GM06990 (cell line): Measurements from ENCODE around the gene B3GNT7.

Experiments
- DNase-seq: peaks from one replicate; pipeline ENCODE4 v3.0.0-alpha.2; 2011; ENCODE audit not compliant: insufficient read length; ENCODE audit errors: extremely low read depth
- H3K27me3 ChIP-seq: replicated peaks from 2 replicates; pipeline ENCODE4 v1.6.0; 2011; ENCODE audit warnings: low read length; ENCODE audit not compliant: control insufficient read depth, insufficient read depth
- H3K36me3 ChIP-seq: 2 replicates; pipeline ENCODE4 v1.5.1; 2011; ENCODE audit warnings: low read length; ENCODE audit not compliant: control insufficient read depth, insufficient read depth
- H3K4me3 ChIP-seq: replicated peaks from 2 replicates; pipeline ENCODE4 v1.5.1; 2011; ENCODE audit warnings: low read depth, mild to moderate bottlenecking, control low read depth, low read length
- TF ChIP-seq, protein P1 (sequence below): IDR thresholded peaks from 2 replicates; pipeline ENCODE4 v1.5.1; 2011; ENCODE audit warnings: low read length, control low read depth, mild to moderate bottlenecking, inconsistent platforms; ENCODE audit not compliant: insufficient read depth, poor library complexity, severe bottlenecking

B3GNT7 gene

DNA sequence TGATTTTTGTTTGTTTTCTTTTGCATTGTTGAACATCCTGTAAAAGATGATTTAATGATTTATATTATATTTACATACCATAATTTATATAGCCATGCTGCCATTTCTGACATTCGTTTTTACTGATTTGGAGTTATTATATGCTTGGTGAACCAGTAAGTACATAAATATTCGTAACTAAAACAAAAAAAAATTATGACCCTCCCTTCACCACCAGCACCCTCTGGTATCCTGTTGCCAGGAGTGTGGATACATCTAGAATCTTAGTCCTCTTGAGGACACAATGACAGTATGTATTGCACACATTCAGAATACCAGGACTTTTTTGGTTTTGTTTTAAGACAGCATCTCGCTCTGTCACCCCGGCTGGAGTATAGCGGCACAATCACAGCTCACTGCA is 43.9 kb upstream of the B3GNT7 start:
- no peaks in the 10 kb centered on the region for H3K36me3 ChIP-seq
- no peak for DNase-seq
- H3K4me3 ChIP-seq = no peak overlapping the region
- no peaks in the 10 kb centered on the region for H3K27me3 ChIP-seq
- TF ChIP-seq, protein P1, sequence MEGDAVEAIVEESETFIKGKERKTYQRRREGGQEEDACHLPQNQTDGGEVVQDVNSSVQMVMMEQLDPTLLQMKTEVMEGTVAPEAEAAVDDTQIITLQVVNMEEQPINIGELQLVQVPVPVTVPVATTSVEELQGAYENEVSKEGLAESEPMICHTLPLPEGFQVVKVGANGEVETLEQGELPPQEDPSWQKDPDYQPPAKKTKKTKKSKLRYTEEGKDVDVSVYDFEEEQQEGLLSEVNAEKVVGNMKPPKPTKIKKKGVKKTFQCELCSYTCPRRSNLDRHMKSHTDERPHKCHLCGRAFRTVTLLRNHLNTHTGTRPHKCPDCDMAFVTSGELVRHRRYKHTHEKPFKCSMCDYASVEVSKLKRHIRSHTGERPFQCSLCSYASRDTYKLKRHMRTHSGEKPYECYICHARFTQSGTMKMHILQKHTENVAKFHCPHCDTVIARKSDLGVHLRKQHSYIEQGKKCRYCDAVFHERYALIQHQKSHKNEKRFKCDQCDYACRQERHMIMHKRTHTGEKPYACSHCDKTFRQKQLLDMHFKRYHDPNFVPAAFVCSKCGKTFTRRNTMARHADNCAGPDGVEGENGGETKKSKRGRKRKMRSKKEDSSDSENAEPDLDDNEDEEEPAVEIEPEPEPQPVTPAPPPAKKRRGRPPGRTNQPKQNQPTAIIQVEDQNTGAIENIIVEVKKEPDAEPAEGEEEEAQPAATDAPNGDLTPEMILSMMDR = no peak

DNA sequence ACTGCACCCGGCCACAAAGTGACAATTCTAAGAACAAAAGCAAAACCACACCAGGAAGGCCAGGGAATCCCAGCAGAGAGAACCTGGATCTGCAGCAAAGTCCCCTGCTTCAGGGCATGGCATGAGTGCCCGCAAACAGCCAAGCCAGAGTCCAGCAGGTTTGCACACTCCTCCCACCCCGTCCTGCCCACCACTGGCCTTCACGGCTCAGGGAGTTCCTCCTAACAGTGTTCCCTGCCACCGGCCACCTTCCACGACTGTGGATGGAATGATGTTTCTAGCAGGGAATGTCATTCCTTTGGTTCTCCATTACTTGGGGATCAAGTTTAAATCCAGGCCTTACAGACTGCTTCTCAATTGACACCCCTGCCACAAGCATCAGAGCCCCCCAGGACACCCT is 42.0 kb upstream of the B3GNT7 start:
- TF ChIP-seq, protein P1 = no peak

DNA sequence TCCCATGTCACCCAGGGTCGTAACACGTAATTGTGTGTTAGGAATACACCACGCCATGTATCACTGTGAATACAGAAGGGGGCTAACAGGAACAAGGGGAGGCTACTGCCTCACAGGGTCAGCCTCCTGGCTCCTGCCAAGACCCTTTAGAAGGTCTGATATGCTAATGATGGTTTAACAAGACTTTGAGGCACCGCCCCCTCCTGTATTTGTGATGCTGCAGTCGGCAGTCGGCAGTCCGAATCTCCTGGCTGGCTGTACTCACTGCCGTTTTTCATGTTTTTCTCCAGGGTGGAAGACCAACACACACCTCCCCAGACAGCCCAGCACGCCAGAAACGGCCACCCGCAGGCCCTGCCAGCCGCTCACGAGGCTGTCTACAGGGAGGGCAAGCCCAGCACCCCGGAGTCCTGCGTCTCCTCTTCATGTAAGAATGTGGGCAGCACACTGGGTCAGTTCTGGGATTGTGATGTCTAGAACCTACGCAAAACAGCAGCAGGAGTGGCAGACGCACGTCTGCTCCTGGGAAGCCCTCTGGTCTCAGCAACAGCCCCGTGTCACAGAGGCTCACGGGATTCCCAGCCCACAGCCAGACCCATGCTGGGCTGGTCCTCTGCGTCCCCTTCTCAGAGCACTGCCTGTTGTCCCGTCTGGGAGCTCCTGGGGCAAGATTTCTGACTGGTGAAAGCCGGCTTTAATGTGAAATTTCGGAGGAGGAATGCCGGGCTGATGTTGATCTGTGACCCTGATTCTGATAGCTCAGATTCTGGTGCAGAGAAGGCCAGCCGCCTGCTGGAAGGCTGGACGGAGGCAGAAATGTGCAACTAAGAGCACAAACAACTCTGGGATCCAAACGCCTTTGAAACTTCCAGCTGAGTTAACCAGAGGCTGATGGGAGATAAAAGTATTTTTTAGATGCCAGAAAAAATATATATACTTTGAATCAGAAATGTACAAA is 39.7 kb upstream of the B3GNT7 start:
- no peaks in the 10 kb centered on the region for H3K36me3 ChIP-seq
- TF ChIP-seq, protein P1 = no peak
- H3K27me3 ChIP-seq = no peaks in the 10 kb centered on the region
- no peak for DNase-seq
- H3K4me3 ChIP-seq = no peak overlapping the region

More for the DNA sequence above, 42.0 kb upstream of the B3GNT7 start:
- Histone ChIP-seq H3K27me3 (no peaks in the 10 kb centered on the region), H3K4me3 (no peak overlapping the region), H3K36me3 (no peaks in the 10 kb centered on the region)
- no peak for DNase-seq

DNA sequence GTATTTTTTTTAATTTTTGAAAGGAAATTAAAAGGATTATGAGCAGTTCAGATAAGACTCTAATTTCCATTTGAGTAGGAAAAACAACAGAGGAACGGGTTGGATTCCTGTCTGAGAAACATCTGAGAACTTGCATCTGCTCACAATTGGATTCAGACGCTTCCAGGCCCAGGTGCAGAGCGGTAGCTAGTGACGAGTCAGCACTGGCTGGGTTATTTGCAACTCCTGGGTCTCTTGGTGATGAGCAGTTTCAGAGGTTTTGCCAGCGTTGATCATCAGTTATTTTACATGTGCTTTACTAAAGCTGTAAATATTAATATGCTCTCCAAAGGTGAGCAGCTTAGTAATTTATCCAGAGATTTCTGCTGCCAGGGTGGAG is 39.1 kb upstream of the B3GNT7 start:
- Histone ChIP-seq H3K27me3 (no peaks in the 10 kb centered on the region), H3K4me3 (no peak overlapping the region), H3K36me3 (no peaks in the 10 kb centered on the region)
- DNase-seq = no peak
- TF ChIP-seq, protein P1 = no peak

DNA sequence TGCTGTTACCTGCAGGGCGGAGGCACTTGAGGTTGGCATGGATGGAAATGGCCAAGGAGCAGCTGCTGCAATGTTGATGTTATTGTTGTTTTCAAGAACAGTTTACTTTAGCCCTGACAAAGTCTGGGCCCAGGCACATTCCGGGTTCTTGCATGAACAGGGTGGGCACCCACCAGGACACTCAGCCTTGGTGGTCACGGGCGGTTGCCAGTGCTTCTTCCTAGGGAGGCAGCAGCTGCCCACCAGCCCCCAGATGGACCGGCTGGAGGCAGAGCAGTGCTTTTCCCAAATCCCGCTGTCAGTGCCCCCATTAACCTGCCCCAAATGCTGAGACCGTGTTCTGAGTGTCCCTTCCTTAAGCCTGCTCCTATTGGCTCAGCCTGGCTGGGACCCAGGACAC is 38.5 kb upstream of the B3GNT7 start:
- Histone ChIP-seq H3K4me3 (no peak overlapping the region), H3K36me3 (no peaks in the 10 kb centered on the region), H3K27me3 (no peaks in the 10 kb centered on the region)
- TF ChIP-seq, protein P1 = no peak
- DNase-seq = no peak
